K562 (cell line): ENCODE data around the gene TOMT. TPM values are rescaled to one million over a fixed set of nuclear protein-coding genes. Genes with fewer than 3 reads are reported as not detected.
A peak's percentile ranks its signal among the peaks of the same experiment; 100 is the strongest.

Experiments used
- ARNT ChIP-seq, 2 experiments: fragments of 450-650 bp; IDR thresholded peaks; 2 replicates each; pipeline ENCODE4 v1.6.1; 2016; ENCODE audit warnings: mild to moderate bottlenecking in 1 of 2
- BDP1 ChIP-seq: IDR thresholded peaks from 3 replicates; pipeline ENCODE4 v1.6.1; 2011; ENCODE audit not compliant: insufficient read length, insufficient read depth
- GTF2F1 ChIP-seq: IDR thresholded peaks from 2 replicates; pipeline ENCODE4 v1.6.1; 2011; ENCODE audit warnings: low read depth, low read length, improper control_type of control experiment
- MIER1 ChIP-seq: fragments of 450-650 bp; IDR thresholded peaks from 2 replicates; pipeline ENCODE4 v1.6.1; 2016; ENCODE audit warnings: antibody characterized with exemption, mild to moderate bottlenecking, low read depth
- MTA3 ChIP-seq: fragments of 450-650 bp; formaldehyde crosslinking; IDR thresholded peaks from 2 replicates; pipeline ENCODE4 v1.6.1; 2017; ENCODE audit warnings: mild to moderate bottlenecking, borderline replicate concordance
- PYGO2 ChIP-seq: fragments of 450-650 bp; IDR thresholded peaks from 2 replicates; pipeline ENCODE4 v1.6.1; 2016; ENCODE audit warnings: mild to moderate bottlenecking, missing genetic modification characterization, moderate library complexity, missing compliant biosample characterization
- TCF3 ChIP-seq: sonication (generic); formaldehyde crosslinking; IDR thresholded peaks from 2 replicates; pipeline ENCODE4 v1.4.0; 2020; ENCODE audit warnings: mild to moderate bottlenecking, missing genetic modification reagents
- ZNF146 ChIP-seq: IDR thresholded peaks from one replicate; pipeline ENCODE4 v1.6.1; 2018; ENCODE audit warnings: missing compliant biosample characterization; ENCODE audit not compliant: unreplicated experiment
- ZNF668 ChIP-seq: fragments of 250-450 bp; sonication (Bioruptor Pico); IDR thresholded peaks from 2 replicates; pipeline ENCODE4 v1.8.0; 2022; ENCODE audit warnings: mild to moderate bottlenecking, inconsistent platforms
- polyA plus RNA-seq, 8 experiments: library from polyadenylated mRNA; depleted of rRNA in 4 of 8; stranded (reverse) in 5 of 8; unstranded in 3 of 8; fragments of >200 nt; fragmentation: Nextera tagmentation in 2 of 8; fragmentation: Illumina TruSeq in 1 of 8; extraction: Ambion mirVana in 2 of 8; extraction: Trizol in 1 of 8; gene quantifications; 2 replicates each; pipeline versions ENCODE4 v1.2.1 to v1.2.3, GENCODE V29; 2011 to 2014; ENCODE audit warnings: inconsistent platforms in 1 of 8, missing spikeins in 1 of 8
- total RNA-seq, 7 experiments: library from RNA; depleted of rRNA in 6 of 7; stranded (reverse); fragments of >200 nt in 6 of 7; fragmentation: Illumina TruSeq in 2 of 7; extraction: Trizol in 2 of 7; gene quantifications; 2 replicates each; pipeline versions ENCODE4 v1.2.1 to v1.2.3, GENCODE V29; 2011 to 2021; ENCODE audit warnings: low replicate concordance in 1 of 7
- TF ChIP-seq, protein P1 (sequence below): IDR thresholded peaks from 2 replicates; pipeline ENCODE4 v1.6.1; 2016; ENCODE audit warnings: missing genetic modification characterization, missing compliant biosample characterization
- TF ChIP-seq, protein P2 (sequence below): sonication (generic); formaldehyde crosslinking; IDR thresholded peaks from 2 replicates; pipeline ENCODE4 v1.8.1; 2023; ENCODE audit warnings: missing genetic modification reagents, mild to moderate bottlenecking, borderline replicate concordance
- TF ChIP-seq, protein P3 (sequence below): fragments of 250-450 bp; sonication (Bioruptor Pico); IDR thresholded peaks from 2 replicates; pipeline ENCODE4 v1.4.0; 2020; ENCODE audit warnings: borderline replicate concordance
- TF ChIP-seq, protein P4 (sequence below): fragments of 450-650 bp; IDR thresholded peaks from 2 replicates; pipeline ENCODE4 v1.6.1; 2016; ENCODE audit warnings: low read depth, mild to moderate bottlenecking, moderate library complexity
- TF ChIP-seq, protein P5 (sequence below): fragments of 450-650 bp; formaldehyde crosslinking; conservative IDR thresholded peaks from 2 replicates; pipeline ENCODE4 v1.4.0; 2022; ENCODE audit warnings: mild to moderate bottlenecking, missing genetic modification characterization
- TF ChIP-seq, protein P6 (sequence below): IDR thresholded peaks from 2 replicates; pipeline ENCODE4 v1.6.1; 2011; ENCODE audit not compliant: insufficient read length; ENCODE audit errors: extremely low read depth

Gene TOMT
- total and polyA plus RNA-seq, 9 of the 15 experiments (the other 6 are each of a cell fraction or from before 2014, with no cell fraction given) = not detected

DNA sequence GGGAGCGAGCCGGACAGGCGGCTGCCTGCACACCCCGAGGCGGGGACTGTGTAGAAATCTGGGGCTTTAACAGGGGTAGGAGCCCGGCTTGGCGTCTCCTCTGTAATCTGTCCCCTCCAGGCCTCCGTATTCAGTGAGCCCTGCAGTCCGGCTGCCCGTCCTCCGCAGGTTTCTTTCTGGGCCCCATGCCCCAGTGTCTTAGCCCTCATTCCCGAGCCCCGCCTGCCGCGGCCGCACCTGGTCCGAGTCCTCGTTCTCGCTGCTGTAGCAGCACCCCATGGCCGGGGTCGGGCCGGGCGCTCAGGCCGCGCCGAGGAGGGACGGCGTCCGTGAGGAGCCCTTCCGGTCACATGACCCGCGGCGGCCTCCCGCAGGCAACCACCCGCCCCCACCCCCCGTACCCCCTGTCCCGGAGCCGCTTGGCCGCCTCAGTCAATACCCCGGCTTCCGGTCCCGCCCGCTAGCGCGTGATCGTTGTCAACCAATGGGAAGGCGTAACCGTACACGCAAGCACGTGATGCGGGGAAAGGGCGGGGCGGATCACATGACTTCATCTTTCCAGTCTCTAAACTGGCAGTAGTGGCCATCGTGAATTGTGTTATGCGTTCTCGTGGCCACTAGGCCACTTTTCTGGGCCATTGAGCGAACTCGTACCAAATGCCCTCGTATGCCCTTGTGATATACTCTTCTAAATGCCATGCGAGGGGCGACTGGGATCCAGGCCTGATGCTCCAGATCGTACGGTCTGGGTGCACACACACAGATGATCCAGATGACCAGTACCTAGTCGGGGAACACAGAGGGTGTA, 2.6 kb upstream of the TOMT start, which contains the start of gene LAMTOR1 (continued):
- TF ChIP-seq, protein P1, sequence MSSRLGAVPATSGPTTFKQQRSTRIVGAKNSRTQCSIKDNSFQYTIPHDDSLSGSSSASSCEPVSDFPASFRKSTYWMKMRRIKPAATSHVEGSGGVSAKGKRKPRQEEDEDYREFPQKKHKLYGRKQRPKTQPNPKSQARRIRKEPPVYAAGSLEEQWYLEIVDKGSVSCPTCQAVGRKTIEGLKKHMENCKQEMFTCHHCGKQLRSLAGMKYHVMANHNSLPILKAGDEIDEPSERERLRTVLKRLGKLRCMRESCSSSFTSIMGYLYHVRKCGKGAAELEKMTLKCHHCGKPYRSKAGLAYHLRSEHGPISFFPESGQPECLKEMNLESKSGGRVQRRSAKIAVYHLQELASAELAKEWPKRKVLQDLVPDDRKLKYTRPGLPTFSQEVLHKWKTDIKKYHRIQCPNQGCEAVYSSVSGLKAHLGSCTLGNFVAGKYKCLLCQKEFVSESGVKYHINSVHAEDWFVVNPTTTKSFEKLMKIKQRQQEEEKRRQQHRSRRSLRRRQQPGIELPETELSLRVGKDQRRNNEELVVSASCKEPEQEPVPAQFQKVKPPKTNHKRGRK (tag) = no peak
- TF ChIP-seq BDP1 = no peak
- TF ChIP-seq ZNF668 (CRISPR knock-in tag) = peak; percentile 76; the same call in 1 of the 2 replicates
- TF ChIP-seq, protein P2, sequence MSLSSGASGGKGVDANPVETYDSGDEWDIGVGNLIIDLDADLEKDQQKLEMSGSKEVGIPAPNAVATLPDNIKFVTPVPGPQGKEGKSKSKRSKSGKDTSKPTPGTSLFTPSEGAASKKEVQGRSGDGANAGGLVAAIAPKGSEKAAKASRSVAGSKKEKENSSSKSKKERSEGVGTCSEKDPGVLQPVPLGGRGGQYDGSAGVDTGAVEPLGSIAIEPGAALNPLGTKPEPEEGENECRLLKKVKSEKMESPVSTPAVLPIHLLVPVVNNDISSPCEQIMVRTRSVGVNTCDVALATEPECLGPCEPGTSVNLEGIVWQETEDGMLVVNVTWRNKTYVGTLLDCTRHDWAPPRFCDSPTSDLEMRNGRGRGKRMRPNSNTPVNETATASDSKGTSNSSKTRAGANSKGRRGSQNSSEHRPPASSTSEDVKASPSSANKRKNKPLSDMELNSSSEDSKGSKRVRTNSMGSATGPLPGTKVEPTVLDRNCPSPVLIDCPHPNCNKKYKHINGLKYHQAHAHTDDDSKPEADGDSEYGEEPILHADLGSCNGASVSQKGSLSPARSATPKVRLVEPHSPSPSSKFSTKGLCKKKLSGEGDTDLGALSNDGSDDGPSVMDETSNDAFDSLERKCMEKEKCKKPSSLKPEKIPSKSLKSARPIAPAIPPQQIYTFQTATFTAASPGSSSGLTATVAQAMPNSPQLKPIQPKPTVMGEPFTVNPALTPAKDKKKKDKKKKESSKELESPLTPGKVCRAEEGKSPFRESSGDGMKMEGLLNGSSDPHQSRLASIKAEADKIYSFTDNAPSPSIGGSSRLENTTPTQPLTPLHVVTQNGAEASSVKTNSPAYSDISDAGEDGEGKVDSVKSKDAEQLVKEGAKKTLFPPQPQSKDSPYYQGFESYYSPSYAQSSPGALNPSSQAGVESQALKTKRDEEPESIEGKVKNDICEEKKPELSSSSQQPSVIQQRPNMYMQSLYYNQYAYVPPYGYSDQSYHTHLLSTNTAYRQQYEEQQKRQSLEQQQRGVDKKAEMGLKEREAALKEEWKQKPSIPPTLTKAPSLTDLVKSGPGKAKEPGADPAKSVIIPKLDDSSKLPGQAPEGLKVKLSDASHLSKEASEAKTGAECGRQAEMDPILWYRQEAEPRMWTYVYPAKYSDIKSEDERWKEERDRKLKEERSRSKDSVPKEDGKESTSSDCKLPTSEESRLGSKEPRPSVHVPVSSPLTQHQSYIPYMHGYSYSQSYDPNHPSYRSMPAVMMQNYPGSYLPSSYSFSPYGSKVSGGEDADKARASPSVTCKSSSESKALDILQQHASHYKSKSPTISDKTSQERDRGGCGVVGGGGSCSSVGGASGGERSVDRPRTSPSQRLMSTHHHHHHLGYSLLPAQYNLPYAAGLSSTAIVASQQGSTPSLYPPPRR (CRISPR knock-in tag) = no peak
- TF ChIP-seq TCF3 (CRISPR knock-in tag) = 0 out of 2 replicates have a peak, but pooled peaks have one; percentile 15
- TF ChIP-seq, protein P3, sequence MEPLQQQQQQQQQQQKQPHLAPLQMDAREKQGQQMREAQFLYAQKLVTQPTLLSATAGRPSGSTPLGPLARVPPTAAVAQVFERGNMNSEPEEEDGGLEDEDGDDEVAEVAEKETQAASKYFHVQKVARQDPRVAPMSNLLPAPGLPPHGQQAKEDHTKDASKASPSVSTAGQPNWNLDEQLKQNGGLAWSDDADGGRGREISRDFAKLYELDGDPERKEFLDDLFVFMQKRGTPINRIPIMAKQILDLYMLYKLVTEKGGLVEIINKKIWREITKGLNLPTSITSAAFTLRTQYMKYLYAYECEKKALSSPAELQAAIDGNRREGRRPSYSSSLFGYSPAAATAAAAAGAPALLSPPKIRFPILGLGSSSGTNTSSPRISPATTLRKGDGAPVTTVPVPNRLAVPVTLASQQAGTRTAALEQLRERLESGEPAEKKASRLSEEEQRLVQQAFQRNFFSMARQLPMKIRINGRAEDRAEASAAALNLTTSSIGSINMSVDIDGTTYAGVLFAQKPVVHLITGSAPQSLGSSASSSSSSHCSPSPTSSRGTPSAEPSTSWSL (CRISPR knock-in tag) = no peak
- no peak for TF ChIP-seq PYGO2 (tag)
- TF ChIP-seq, protein P4, sequence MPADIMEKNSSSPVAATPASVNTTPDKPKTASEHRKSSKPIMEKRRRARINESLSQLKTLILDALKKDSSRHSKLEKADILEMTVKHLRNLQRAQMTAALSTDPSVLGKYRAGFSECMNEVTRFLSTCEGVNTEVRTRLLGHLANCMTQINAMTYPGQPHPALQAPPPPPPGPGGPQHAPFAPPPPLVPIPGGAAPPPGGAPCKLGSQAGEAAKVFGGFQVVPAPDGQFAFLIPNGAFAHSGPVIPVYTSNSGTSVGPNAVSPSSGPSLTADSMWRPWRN = no peak
- TF ChIP-seq, protein P5, sequence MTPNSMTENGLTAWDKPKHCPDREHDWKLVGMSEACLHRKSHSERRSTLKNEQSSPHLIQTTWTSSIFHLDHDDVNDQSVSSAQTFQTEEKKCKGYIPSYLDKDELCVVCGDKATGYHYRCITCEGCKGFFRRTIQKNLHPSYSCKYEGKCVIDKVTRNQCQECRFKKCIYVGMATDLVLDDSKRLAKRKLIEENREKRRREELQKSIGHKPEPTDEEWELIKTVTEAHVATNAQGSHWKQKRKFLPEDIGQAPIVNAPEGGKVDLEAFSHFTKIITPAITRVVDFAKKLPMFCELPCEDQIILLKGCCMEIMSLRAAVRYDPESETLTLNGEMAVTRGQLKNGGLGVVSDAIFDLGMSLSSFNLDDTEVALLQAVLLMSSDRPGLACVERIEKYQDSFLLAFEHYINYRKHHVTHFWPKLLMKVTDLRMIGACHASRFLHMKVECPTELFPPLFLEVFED (CRISPR knock-in tag) = no peak
- no peak for TF ChIP-seq ZNF146 (CRISPR knock-in tag)
- peak; percentile 92 for TF ChIP-seq MTA3
- TF ChIP-seq MIER1 = no peak
- TF ChIP-seq GTF2F1 = 0 out of 2 replicates have a peak, but pooled peaks have one; percentile 3
- TF ChIP-seq ARNT (IDR thresholded peaks at IDR 0.05) = peak; percentile 31 to 48; a peak in 1 of 4 replicates
- TF ChIP-seq, protein P6, sequence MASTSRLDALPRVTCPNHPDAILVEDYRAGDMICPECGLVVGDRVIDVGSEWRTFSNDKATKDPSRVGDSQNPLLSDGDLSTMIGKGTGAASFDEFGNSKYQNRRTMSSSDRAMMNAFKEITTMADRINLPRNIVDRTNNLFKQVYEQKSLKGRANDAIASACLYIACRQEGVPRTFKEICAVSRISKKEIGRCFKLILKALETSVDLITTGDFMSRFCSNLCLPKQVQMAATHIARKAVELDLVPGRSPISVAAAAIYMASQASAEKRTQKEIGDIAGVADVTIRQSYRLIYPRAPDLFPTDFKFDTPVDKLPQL = no peak
